Lower lobe of right lung (tissue), 2 donors: ENCODE data around the gene SPN. TPM values are rescaled to one million over a fixed set of nuclear protein-coding genes. Genes with fewer than 3 reads are reported as not detected.

Experiments used
- ATAC-seq, 2 donors: fragments of 200-7000 bp; cut with Tn5 transposase; one replicate each; pipeline ENCODE4 v1.9.1; 2020 to 2022; ENCODE audit warnings: mild to moderate bottlenecking in 2 of 2, moderate library complexity in 2 of 2
- DNase-seq: peaks from one replicate; pipeline ENCODE4 v3.0.0-alpha.2; 2020
- H3K27ac ChIP-seq: fragments of 200-600 bp; one replicate; pipeline ENCODE4 v1.8.0; 2022
- H3K27me3 ChIP-seq: fragments of 200-600 bp; one replicate; pipeline ENCODE4 v1.8.0; 2022; ENCODE audit warnings: low read depth
- H3K36me3 ChIP-seq: fragments of 200-600 bp; one replicate; pipeline ENCODE4 v1.8.0; 2022; ENCODE audit warnings: mild to moderate bottlenecking
- H3K4me1 ChIP-seq: fragments of 200-600 bp; one replicate; pipeline ENCODE4 v1.8.0; 2022
- H3K4me3 ChIP-seq: fragments of 200-600 bp; one replicate; pipeline ENCODE4 v1.8.0; 2022; ENCODE audit warnings: mild to moderate bottlenecking
- H3K9me3 ChIP-seq: fragments of 200-600 bp; one replicate; pipeline ENCODE4 v1.8.0; 2022
- intact Hi-C: fragments of 100-400 bp; cut with DNase I; formaldehyde crosslinking; loops from one replicate; pipeline ENCODE4 v1.11.0; 2022
- total RNA-seq: library from RNA; stranded (reverse); fragmentation: NEBNext Ultra II Directional; extraction: Animal tissue kit (Norgen Biotek cat#: 25700); gene quantifications from one replicate; pipeline ENCODE4 v1.2.1, GENCODE V29; 2021
- TF ChIP-seq, protein P1 (sequence below): fragments of 200-600 bp; IDR thresholded peaks from one replicate; pipeline ENCODE4 v1.8.0; 2022; ENCODE audit warnings: antibody characterized with exemption, mild to moderate bottlenecking
- donor health status: DM: no; HTN: yes; CAD: no; lungs with severe emphysema.

SPN gene
- total RNA-seq, 1 donor from 2014 or later = 109 TPM

DNA sequence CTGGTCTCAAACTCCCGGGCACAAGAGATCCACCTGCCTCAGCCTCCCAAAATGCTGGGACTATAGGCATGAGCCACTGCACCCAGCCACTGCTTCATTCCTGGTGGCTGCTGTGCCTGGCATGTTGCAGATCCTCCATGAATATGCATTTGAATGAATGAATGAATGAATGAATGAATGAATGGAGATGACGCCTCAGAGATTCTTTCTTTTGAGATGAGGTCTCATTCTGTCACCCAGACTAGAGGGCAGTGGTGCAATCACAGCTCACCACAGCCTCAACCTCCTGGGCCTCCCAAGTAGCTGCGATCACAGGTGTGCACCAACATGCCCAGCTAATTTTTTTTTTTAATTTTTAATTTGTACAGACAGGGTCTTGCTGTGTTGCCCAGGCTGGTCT, 5.2 kb downstream of the SPN start:
- ATAC-seq = no peak
- no peak overlapping the region for H3K27ac ChIP-seq
- TF ChIP-seq, protein P1, sequence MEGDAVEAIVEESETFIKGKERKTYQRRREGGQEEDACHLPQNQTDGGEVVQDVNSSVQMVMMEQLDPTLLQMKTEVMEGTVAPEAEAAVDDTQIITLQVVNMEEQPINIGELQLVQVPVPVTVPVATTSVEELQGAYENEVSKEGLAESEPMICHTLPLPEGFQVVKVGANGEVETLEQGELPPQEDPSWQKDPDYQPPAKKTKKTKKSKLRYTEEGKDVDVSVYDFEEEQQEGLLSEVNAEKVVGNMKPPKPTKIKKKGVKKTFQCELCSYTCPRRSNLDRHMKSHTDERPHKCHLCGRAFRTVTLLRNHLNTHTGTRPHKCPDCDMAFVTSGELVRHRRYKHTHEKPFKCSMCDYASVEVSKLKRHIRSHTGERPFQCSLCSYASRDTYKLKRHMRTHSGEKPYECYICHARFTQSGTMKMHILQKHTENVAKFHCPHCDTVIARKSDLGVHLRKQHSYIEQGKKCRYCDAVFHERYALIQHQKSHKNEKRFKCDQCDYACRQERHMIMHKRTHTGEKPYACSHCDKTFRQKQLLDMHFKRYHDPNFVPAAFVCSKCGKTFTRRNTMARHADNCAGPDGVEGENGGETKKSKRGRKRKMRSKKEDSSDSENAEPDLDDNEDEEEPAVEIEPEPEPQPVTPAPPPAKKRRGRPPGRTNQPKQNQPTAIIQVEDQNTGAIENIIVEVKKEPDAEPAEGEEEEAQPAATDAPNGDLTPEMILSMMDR = no peak
- no peak for DNase-seq
- intact Hi-C loops = no loop called here
- no peaks in the 10 kb centered on the region for H3K9me3 ChIP-seq
- H3K36me3 ChIP-seq = no peaks in the 10 kb centered on the region
- H3K27me3 ChIP-seq = no peaks in the 10 kb centered on the region
- no peak overlapping the region for H3K4me3 ChIP-seq
- H3K4me1 ChIP-seq = peaks cover 16% of the 10 kb centered on the region

DNA sequence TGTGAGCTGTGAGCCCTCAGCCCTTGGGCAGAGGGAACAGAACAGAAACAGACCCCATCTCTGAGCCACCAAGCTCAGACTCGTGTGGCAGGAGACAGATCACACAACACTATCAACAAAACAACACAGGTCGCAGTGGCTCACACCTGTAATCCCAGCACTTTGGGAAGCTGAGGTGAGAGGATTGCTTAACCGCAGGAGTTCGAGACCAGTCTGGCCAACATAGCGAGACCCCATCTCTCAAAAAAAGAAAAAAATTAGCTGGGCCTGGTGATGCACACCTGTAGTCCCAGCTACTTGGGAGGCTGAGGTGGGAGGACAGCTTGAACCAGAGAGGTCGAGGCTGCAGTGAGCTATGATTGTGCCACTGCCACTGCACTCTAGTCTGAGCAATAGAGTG, 10.5 kb downstream of the SPN start:
- intact Hi-C loops = no loop called here
- ATAC-seq = no peak
- DNase-seq = no peak
- no peak overlapping the region for H3K4me3 ChIP-seq
- H3K4me1 ChIP-seq = no peaks in the 10 kb centered on the region
- H3K9me3 ChIP-seq = no peaks in the 10 kb centered on the region
- H3K36me3 ChIP-seq = no peaks in the 10 kb centered on the region
- no peaks in the 10 kb centered on the region for H3K27me3 ChIP-seq
- H3K27ac ChIP-seq = no peak overlapping the region
- TF ChIP-seq, protein P1 = no peak

DNA sequence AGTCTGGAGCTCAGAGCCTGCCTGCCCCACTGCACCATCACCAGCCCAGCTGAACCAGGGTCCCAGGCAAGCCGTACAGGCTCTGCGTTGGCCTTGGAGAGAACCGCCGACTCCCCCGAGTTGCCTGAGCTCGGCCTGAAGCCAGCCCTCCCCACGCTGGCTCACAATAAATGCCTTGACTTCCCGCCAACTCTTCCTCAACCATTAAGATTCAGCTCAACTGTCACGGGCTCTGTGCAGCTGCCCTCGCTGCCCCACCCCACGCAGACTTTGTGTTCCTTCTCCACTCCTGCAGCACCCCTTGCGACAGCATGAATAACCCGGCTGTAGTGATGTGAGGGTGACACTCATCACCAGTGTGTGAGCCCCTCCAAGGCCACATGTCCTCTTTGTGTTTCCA, 11.1 kb downstream of the SPN start:
- ATAC-seq = peak; percentile 37 to 54
- no peaks in the 10 kb centered on the region for H3K27me3 ChIP-seq
- no peaks in the 10 kb centered on the region for H3K4me1 ChIP-seq
- no peak overlapping the region for H3K4me3 ChIP-seq
- H3K27ac ChIP-seq = no peak overlapping the region
- H3K9me3 ChIP-seq = no peaks in the 10 kb centered on the region
- DNase-seq = peak; percentile 61
- TF ChIP-seq, protein P1 = no peak
- no peaks in the 10 kb centered on the region for H3K36me3 ChIP-seq
- intact Hi-C loops = no loop called here

DNA sequence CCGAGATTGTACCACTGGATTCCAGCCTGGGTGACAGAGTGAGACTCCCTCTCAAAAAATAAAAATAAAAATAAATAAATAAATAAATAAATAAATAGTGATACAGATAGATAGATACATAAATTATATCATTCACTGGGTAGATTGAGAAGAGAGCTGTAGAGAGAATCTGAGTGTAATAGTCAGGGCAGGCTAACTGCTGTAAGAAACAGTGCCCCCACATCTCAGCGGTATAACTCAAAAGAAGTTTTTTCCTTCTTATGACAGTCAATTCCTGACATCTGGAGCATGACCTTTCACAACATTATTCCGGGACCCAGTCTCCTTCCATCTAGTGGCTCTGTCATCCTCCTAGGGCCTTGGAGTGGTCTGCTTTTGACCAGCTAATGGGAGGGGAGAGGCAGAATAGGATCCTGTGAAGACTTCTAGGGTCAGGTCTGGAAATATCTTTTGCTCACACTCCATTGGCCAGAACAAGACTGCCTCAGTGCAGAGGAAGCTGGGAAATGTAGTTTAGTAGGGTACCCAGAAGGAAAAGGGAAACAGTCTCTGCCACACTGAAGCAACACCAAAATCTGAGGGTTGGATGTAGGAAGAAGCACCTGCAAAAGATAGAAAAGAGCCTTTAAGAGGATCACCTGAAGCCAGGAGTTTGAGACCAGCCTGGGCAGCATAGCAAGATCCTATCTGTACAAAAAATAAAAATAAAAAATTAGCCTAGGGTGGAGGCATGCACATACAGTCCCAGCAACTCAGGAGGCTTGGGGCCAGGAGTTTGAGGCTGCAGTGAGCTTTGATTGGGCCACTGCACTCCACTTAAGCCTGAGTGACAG, 13.0 kb downstream of the SPN start:
- intact Hi-C loops = no loop called here
- no peaks in the 10 kb centered on the region for H3K36me3 ChIP-seq
- H3K27ac ChIP-seq = no peak overlapping the region
- DNase-seq (no peak), ATAC-seq (peak; percentile 51 to 70)
- no peaks in the 10 kb centered on the region for H3K27me3 ChIP-seq
- no peak overlapping the region for H3K4me3 ChIP-seq
- TF ChIP-seq, protein P1 = no peak
- no peaks in the 10 kb centered on the region for H3K4me1 ChIP-seq
- no peaks in the 10 kb centered on the region for H3K9me3 ChIP-seq

DNA sequence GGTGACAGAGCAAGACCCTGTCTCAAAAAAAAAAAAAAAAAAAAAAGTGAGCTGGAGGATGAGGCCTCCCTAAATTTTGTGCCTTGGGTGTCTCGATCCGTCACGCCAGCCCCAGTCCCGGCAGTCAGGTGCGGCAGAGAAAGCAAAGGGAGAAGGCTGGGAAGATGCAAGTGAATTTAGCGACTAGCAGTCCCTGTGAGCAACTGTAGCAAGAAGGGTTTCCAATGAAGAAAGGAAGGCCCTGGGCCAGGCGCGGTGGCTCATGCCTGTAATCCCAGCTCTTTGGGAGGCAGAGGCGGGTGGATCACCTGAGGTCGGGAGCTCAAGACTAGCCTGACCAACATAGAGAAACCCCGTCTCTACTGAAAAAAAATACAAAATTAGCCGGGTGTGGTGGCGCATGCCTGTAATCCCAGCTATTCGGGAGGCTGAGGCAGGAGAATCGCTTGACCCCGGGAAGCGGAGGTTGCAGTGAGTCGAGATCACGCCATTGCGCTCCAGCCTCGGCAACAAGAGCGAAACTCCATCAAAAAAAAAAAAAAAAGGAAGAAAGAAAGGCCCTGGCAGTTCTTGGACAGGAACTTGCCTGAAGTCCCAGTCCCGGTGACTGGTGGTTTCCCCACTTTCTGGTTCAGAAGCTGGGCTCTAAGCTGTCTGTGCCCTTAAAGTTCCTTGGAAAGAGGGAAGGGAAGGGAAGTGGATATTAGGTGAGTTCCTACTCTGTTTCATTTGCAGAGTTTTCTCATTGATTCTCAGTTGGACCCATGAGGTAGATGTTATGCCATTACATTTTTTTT, 14.1 kb downstream of the SPN start:
- no peaks in the 10 kb centered on the region for H3K36me3 ChIP-seq
- H3K27me3 ChIP-seq = no peaks in the 10 kb centered on the region
- intact Hi-C loops = no loop called here
- no peak for DNase-seq
- H3K9me3 ChIP-seq = no peaks in the 10 kb centered on the region
- TF ChIP-seq, protein P1 = no peak
- no peaks in the 10 kb centered on the region for H3K4me1 ChIP-seq
- H3K27ac ChIP-seq = no peak overlapping the region
- peak in 1 of 2 donors; percentile 13 for ATAC-seq
- no peak overlapping the region for H3K4me3 ChIP-seq
